ENCODE results near the gene PPP1R26. TPM values are rescaled to one million over a fixed set of nuclear protein-coding genes. Genes with fewer than 3 reads are reported as not detected.

Gene PPP1R26
- total and polyA plus RNA-seq, 2 of the 8 experiments (the other 6 are each of a cell fraction or from before 2014, with no cell fraction given), result 9.8 to 32.7 TPM

DNA sequence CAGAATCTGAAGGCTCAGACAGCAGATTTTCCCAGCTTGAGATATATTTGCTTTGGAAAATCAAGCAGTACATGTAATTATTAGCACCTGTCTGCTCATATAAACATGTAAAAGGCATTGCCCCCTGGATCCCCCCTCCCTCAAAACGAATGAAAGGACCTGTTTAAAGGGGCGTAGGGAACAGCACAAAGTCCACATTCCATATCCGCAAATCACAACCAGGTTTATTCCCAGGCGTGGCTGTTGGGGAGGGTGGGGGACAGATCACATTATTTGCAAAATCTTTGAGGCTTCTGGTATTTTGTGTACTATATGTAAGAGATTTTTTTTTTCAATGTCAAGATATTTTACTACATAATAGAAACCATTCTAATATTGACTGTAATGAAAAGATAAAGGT is 12.2 kb downstream of the PPP1R26 start:
- Histone ChIP-seq H3K14ac (ENCODE audit: insufficient read length) (no peak overlapping the region), H4K91ac (replicated peaks; ENCODE audit: insufficient read length, low read length) (no peak overlapping the region), H4K5ac (ENCODE audit: insufficient read length, low read depth, low read length) (no peak overlapping the region), H3K79me1 (ENCODE audit: low read depth, low read length) (no peaks in the 10 kb centered on the region), H3K4ac (replicated peaks; ENCODE audit: insufficient read length, low read depth, low read length) (no peak overlapping the region), H3K56ac (replicated peaks; ENCODE audit: insufficient read length, low read depth, low read length) (no peak overlapping the region), H3K23me2 (ENCODE audit: low read depth, low read length) (no peaks in the 10 kb centered on the region), H3K4me3 (ENCODE audit: extremely low read depth in 1 of 4, insufficient read depth in 2 of 4, low read depth in 3 of 4, low read length in 4 of 4) (no peak overlapping the region), H2BK20ac (ENCODE audit: low read length) (no peak overlapping the region), H3K18ac (ENCODE audit: extremely low read depth, low read length) (no peak overlapping the region), H3K27ac (ENCODE audit: low read depth, low read length) (no peak overlapping the region), H3K9ac (replicated peaks in 1 of 4; ENCODE audit: extremely low read depth in 1 of 4, low read depth in 3 of 4, low read length in 3 of 4) (no peak overlapping the region), H3K9me3 (ENCODE audit: insufficient read depth in 2 of 2, low read depth in 1 of 2, low read length in 1 of 2) (no peaks in the 10 kb centered on the region), H3K23ac (ENCODE audit: insufficient read length) (no peak overlapping the region), H3K79me2 (ENCODE audit: control insufficient read depth in 1 of 2, insufficient read depth in 2 of 2, low read length in 2 of 2) (no peaks in the 10 kb centered on the region), H2AFZ (ENCODE audit: low read length) (no peak overlapping the region), H3K4me1 (replicated peaks in 1 of 4; ENCODE audit: control insufficient read depth in 3 of 4, insufficient read depth in 4 of 4, low read length in 3 of 4) (peaks cover 0 to 2% (median 0%) of the 10 kb centered on the region in 4 experiments; a peak in 1 of 7 replicates), H2BK15ac (ENCODE audit: low read length) (no peak overlapping the region), H2AK5ac (ENCODE audit: low read depth, low read length) (no peak overlapping the region), H2BK5ac (ENCODE audit: low read depth, low read length) (no peak overlapping the region), H4K20me1 (replicated peaks in 1 of 2; ENCODE audit: control insufficient read depth in 1 of 2, insufficient read depth in 2 of 2, low read length in 2 of 2) (peaks cover 0 to 5% of the 10 kb centered on the region in 2 experiments), H4K8ac (ENCODE audit: extremely low read depth, insufficient read depth, low read length) (no peak overlapping the region), H3K4me2 (ENCODE audit: insufficient read depth in 1 of 2, low read depth in 2 of 2, low read length in 2 of 2) (no peak overlapping the region), H3K27me3 (replicated peaks in 1 of 4; ENCODE audit: control insufficient read depth in 3 of 4, extremely low read depth in 1 of 4, insufficient read depth in 3 of 4, low read length in 3 of 4) (no peaks in the 10 kb centered on the region; a peak in 1 of 7 replicates), H3K36me3 (ENCODE audit: control insufficient read depth in 2 of 4, insufficient read depth in 4 of 4, low read length in 3 of 4) (peaks cover 2 to 18% (median 11%) of the 10 kb centered on the region in 4 experiments; a peak in 6 of 8 replicates), H2BK12ac (ENCODE audit: low read depth, low read length) (no peak overlapping the region), H2BK120ac (replicated peaks; ENCODE audit: low read depth, low read length) (no peak overlapping the region)
- ChIA-PET CTCF (ENCODE audit: partially characterized antibody) (interaction anchor here (0.6 to 2.7 kb wide), 3 partner anchors 10 to 323 kb away, joined by 4 to 9 read pairs (median 5); no protein-coding TSS in a partner anchor), POLR2A (ENCODE audit: partially characterized antibody) (interaction anchor here (0.7 to 2.2 kb wide), 2 partner anchors 8 to 13 kb away, joined by 3 to 8 read pairs; no protein-coding TSS in a partner anchor)
- TF ChIP-seq ZNF274 (IDR thresholded peaks at IDR 0.05; ENCODE audit: borderline replicate concordance, extremely low read depth, low read length) (no peak), GTF2F1 (IDR thresholded peaks at IDR 0.05; ENCODE audit: borderline replicate concordance, low read depth, low read length) (no peak), EGR1 (IDR thresholded peaks at IDR 0.05; ENCODE audit: borderline replicate concordance, low read depth, low read length) (no peak), CHD2 (IDR thresholded peaks at IDR 0.05; ENCODE audit: low read length) (no peak), JUND (IDR thresholded peaks at IDR 0.05; ENCODE audit: low read length) (no peak), NRF1 (IDR thresholded peaks at IDR 0.05; ENCODE audit: low read depth, low read length) (no peak), JUN (IDR thresholded peaks at IDR 0.05; ENCODE audit: low read depth, low read length) (no peak), HDAC2 (IDR thresholded peaks at IDR 0.05; ENCODE audit: borderline replicate concordance in 1 of 2, low read depth in 2 of 2, low read length in 2 of 2) (no peak), CBX5 (IDR thresholded peaks at IDR 0.05; ENCODE audit: low read depth, low read length) (no peak), ASH2L (IDR thresholded peaks at IDR 0.05; ENCODE audit: low read length) (no peak), GABPA (IDR thresholded peaks at IDR 0.05; ENCODE audit: borderline replicate concordance, insufficient read depth, low read length) (no peak), CBX8 (IDR thresholded peaks at IDR 0.05; ENCODE audit: borderline replicate concordance, low read depth, low read length) (no peak)
- TF ChIP-seq, protein P1, sequence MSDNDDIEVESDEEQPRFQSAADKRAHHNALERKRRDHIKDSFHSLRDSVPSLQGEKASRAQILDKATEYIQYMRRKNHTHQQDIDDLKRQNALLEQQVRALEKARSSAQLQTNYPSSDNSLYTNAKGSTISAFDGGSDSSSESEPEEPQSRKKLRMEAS (IDR thresholded peaks at IDR 0.05), result no peak
- FAIRE-seq (no peak), DNase-seq (ENCODE audit: low read depth in 1 of 2, low spot score in 2 of 2) (no peak)
- WGBS, 2 experiments (ENCODE audit: extremely low coverage in 1 of 2, insufficient coverage in 1 of 2, insufficient read length in 1 of 2, insufficient replicate concordance in 2 of 2, low coverage in 1 of 2, low lambda C conversion rate in 2 of 2, missing lambda C conversion rate in 1 of 2), result 77% methylated on average over 4 of the region's 4 CpGs; no CpG with 5 or more reads in 1 of the 2 experiments
